ENCODE measurements around the gene IVD. TPM values are rescaled to one million over a fixed set of nuclear protein-coding genes. Genes with fewer than 3 reads are reported as not detected.

Gene IVD
- total RNA-seq, 1 experiment from 2014 or later = 74.5 TPM

- Histone ChIP-seq H3K27me3 (replicated peaks; ENCODE audit: control insufficient read depth, insufficient read depth, low read length) (no peaks in the 10 kb centered on the region), H3K9me3 (no peaks in the 10 kb centered on the region), H3K36me3 (ENCODE audit: control insufficient read depth, insufficient read depth, low read length) (no peaks in the 10 kb centered on the region), H3K4me3 (ENCODE audit: low read depth, low read length) (no peak overlapping the region), H3K4me1 (no peaks in the 10 kb centered on the region)
- POLR2A ChIA-PET = no interaction called here
- Mint-ChIP-seq H3K27ac (ENCODE audit: unreplicated experiment) (no peak overlapping the region), H3K4me3 (ENCODE audit: unreplicated experiment) (no peak overlapping the region), H3K9me3 (ENCODE audit: unreplicated experiment) (no peaks in the 10 kb centered on the region), H3K36me3 (ENCODE audit: insufficient read depth, unreplicated experiment) (no peaks in the 10 kb centered on the region), H3K4me1 (ENCODE audit: low read depth, unreplicated experiment) (no peaks in the 10 kb centered on the region), H3K27me3 (ENCODE audit: insufficient read depth, unreplicated experiment) (no peaks in the 10 kb centered on the region)
- CTCF ChIA-PET = no interaction called here
- no peak for TF ChIP-seq CTCF (IDR thresholded peaks at IDR 0.05; ENCODE audit: insufficient read depth in 1 of 2, low read depth in 1 of 2, low read length in 1 of 2, severe bottlenecking in 1 of 2, unreplicated experiment in 1 of 2)
- BruUV-seq (replicated peaks) = no TSS peak
- intact Hi-C loops (cut with micrococcal nuclease; ENCODE audit: unreplicated experiment) = no loop called here
- no peak for DNase-seq
Measured at GRCh38 chr15:40367371-40367685, 38.3 kb upstream of the IVD start.

- POLR2A ChIA-PET = no interaction called here
- CTCF ChIA-PET = no interaction called here
- no peaks in the 10 kb centered on the region for H3K4me1 Mint-ChIP-seq (ENCODE audit: low read depth, unreplicated experiment)
- no peaks in the 10 kb centered on the region for H3K4me1 ChIP-seq
- H3K27me3 Mint-ChIP-seq (ENCODE audit: insufficient read depth, unreplicated experiment) = no peaks in the 10 kb centered on the region
- no peaks in the 10 kb centered on the region for H3K36me3 Mint-ChIP-seq (ENCODE audit: insufficient read depth, unreplicated experiment)
- no TSS peak for BruUV-seq (replicated peaks)
- H3K9me3 ChIP-seq = no peaks in the 10 kb centered on the region
- no peaks in the 10 kb centered on the region for H3K9me3 Mint-ChIP-seq (ENCODE audit: unreplicated experiment)
- no peaks in the 10 kb centered on the region for H3K27me3 ChIP-seq (replicated peaks; ENCODE audit: control insufficient read depth, insufficient read depth, low read length)
- TF ChIP-seq CTCF (IDR thresholded peaks at IDR 0.05; ENCODE audit: insufficient read depth in 1 of 2, low read depth in 1 of 2, low read length in 1 of 2, severe bottlenecking in 1 of 2, unreplicated experiment in 1 of 2) = no peak
- no peaks in the 10 kb centered on the region for H3K36me3 ChIP-seq (ENCODE audit: control insufficient read depth, insufficient read depth, low read length)
- no peak overlapping the region for H3K27ac Mint-ChIP-seq (ENCODE audit: unreplicated experiment)
- intact Hi-C loops (cut with micrococcal nuclease; ENCODE audit: unreplicated experiment) = no loop called here
- DNase-seq = no peak
- no peak overlapping the region for H3K4me3 Mint-ChIP-seq (ENCODE audit: unreplicated experiment)
- no peak overlapping the region for H3K4me3 ChIP-seq (ENCODE audit: low read depth, low read length)
Measured at GRCh38 chr15:40367686-40368611, 37.6 kb upstream of the IVD start.

- H3K4me3 Mint-ChIP-seq (ENCODE audit: unreplicated experiment) = no peak overlapping the region
- no TSS peak for BruUV-seq (replicated peaks)
- intact Hi-C loops (cut with micrococcal nuclease; ENCODE audit: unreplicated experiment) = no loop called here
- no peak for DNase-seq
- no peaks in the 10 kb centered on the region for H3K4me1 ChIP-seq
- H3K36me3 Mint-ChIP-seq (ENCODE audit: insufficient read depth, unreplicated experiment) = no peaks in the 10 kb centered on the region
- no peaks in the 10 kb centered on the region for H3K36me3 ChIP-seq (ENCODE audit: control insufficient read depth, insufficient read depth, low read length)
- H3K4me1 Mint-ChIP-seq (ENCODE audit: low read depth, unreplicated experiment) = no peaks in the 10 kb centered on the region
- H3K4me3 ChIP-seq (ENCODE audit: low read depth, low read length) = no peak overlapping the region
- no peaks in the 10 kb centered on the region for H3K27me3 ChIP-seq (replicated peaks; ENCODE audit: control insufficient read depth, insufficient read depth, low read length)
- no peaks in the 10 kb centered on the region for H3K27me3 Mint-ChIP-seq (ENCODE audit: insufficient read depth, unreplicated experiment)
- ChIA-PET POLR2A (no interaction called here), CTCF (no interaction called here)
- no peaks in the 10 kb centered on the region for H3K9me3 ChIP-seq
- no peak overlapping the region for H3K27ac Mint-ChIP-seq (ENCODE audit: unreplicated experiment)
- no peaks in the 10 kb centered on the region for H3K9me3 Mint-ChIP-seq (ENCODE audit: unreplicated experiment)
- TF ChIP-seq CTCF (IDR thresholded peaks at IDR 0.05; ENCODE audit: insufficient read depth in 1 of 2, low read depth in 1 of 2, low read length in 1 of 2, severe bottlenecking in 1 of 2, unreplicated experiment in 1 of 2) = no peak
Measured at GRCh38 chr15:40368719-40369473, 36.7 kb upstream of the IVD start.
